A673 (cell line): ENCODE results near the gene STXBP4.

Source experiments
- CTCF ChIP-seq: fragments of 300-800, 200-600 bp; sonication (generic); conservative IDR thresholded peaks from 2 replicates; pipeline ENCODE4 v1.5.1; 2017; ENCODE audit warnings: low read depth, mild to moderate bottlenecking, antibody characterized with exemption, low read length, moderate library complexity, mixed read lengths
- EZH2 ChIP-seq: fragments of 200-600 bp; sonication (generic); IDR thresholded peaks from 2 replicates; pipeline ENCODE4 v1.6.1; 2017; ENCODE audit warnings: borderline replicate concordance, low read depth, mild to moderate bottlenecking, mixed read lengths, antibody characterized with exemption, low read length; ENCODE audit not compliant: poor library complexity, severe bottlenecking

- TF ChIP-seq CTCF (no peak), EZH2 (no peak)
Measured at GRCh38 chr17:54945231-54945630, 23.3 kb upstream of the STXBP4 start.
